ENCODE data around the gene RNF151. TPM values are rescaled to one million over a fixed set of nuclear protein-coding genes. Genes with fewer than 3 reads are reported as not detected.

The RNF151 gene
- total RNA-seq, 2 experiments from 2014 or later: not detected

DNA sequence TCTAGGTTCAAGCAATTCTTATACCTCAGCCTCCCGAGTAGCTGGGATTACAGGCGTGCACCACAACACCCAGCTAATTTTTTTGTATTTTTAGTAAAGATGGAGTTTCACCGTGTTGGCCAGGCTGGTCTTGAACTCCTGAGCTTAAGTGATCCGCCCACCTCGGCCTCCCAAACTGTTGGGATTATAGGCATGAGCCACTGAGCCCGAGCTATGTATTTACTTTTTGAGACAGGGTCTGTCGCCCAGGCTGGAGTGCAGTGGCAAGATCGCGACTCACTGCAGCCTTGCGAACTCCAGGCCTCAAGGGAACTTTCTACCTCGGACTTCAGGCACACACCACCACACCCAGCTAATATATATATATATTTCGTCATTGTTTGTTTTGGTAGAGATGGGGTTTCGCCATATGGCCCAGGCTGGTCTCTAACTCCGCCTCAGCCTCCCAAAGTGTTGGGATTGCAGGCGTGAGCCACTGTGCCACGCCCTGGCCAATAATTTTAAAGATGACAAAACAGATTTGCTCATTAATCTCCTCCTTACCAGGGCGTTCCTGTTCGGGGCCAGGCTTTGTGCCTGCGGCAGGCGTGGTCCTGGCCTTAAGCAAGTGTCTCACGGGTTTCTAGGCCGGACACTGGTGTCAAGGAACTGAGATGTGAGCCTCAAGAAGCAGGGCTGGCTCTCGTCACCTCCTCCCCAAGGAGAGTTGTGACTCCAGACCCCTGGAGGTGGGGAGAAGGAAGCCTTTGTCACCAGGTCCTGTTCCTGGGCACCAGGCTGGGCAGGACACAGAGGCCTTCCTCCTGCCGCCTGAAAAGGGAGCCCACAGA is 48.7 kb downstream of the RNF151 start:
- Histone ChIP-seq H4K20me1 (ENCODE audit: insufficient read depth, low read length) (no peaks in the 10 kb centered on the region), H3K36me3 (ENCODE audit: insufficient read depth, low read length) (no peaks in the 10 kb centered on the region), H3K9me2 (ENCODE audit: insufficient read depth, low read length) (no peaks in the 10 kb centered on the region), H3K79me2 (ENCODE audit: insufficient read depth, low read depth, low read length) (peaks cover 5% of the 10 kb centered on the region; the same call in 1 of the 2 replicates), H3K4me3 (ENCODE audit: low read depth, low read length, poor library complexity, severe bottlenecking) (no peak overlapping the region), H3K4me2 (ENCODE audit: low read length) (no peak overlapping the region), H2AFZ (ENCODE audit: low read length) (no peak overlapping the region), H3K9me3 (ENCODE audit: low read length) (no peaks in the 10 kb centered on the region), H3K4me1 (ENCODE audit: insufficient read depth, low read length, poor library complexity, severe bottlenecking) (peaks cover 6% of the 10 kb centered on the region), H3K27ac (ENCODE audit: low read depth, low read length, poor library complexity, severe bottlenecking) (no peak overlapping the region)
- no peak for DNase-seq (ENCODE audit: low spot score)
- ChIA-PET CTCF (ENCODE audit: unreplicated experiment) (no interaction called here), POLR2A (interaction anchor here (0.6 kb wide), 1 partner anchor 199 kb away, joined by 3 read pairs; the partner anchor contains the start of gene PGP)
- TF ChIP-seq, protein P1, sequence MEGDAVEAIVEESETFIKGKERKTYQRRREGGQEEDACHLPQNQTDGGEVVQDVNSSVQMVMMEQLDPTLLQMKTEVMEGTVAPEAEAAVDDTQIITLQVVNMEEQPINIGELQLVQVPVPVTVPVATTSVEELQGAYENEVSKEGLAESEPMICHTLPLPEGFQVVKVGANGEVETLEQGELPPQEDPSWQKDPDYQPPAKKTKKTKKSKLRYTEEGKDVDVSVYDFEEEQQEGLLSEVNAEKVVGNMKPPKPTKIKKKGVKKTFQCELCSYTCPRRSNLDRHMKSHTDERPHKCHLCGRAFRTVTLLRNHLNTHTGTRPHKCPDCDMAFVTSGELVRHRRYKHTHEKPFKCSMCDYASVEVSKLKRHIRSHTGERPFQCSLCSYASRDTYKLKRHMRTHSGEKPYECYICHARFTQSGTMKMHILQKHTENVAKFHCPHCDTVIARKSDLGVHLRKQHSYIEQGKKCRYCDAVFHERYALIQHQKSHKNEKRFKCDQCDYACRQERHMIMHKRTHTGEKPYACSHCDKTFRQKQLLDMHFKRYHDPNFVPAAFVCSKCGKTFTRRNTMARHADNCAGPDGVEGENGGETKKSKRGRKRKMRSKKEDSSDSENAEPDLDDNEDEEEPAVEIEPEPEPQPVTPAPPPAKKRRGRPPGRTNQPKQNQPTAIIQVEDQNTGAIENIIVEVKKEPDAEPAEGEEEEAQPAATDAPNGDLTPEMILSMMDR (conservative IDR thresholded peaks at IDR 0.05; ENCODE audit: low read length): no peak
- no peak for TF ChIP-seq EZH2phosphoT487 (IDR thresholded peaks at IDR 0.05; ENCODE audit: borderline replicate concordance, low read depth, low read length)
- intact Hi-C loops (cut with micrococcal nuclease; ENCODE audit: unreplicated experiment): no loop called here
- no TSS peak for BruUV-seq (replicated peaks)

DNA sequence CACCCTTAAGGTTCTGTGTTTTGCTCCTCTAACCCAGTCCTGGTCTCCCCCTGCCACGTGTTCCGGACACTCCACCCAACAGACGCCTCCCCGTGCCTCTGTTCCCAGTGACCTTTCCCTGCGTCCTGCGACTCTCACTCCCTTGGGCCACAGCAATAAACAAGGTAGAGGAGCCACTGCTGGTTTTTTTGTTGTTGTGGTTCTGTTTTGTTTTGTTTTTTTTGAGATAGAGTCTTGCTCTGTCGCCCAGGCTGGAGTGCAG is 49.2 kb downstream of the RNF151 start:
- Histone ChIP-seq H3K36me3 (ENCODE audit: insufficient read depth, low read length) (no peaks in the 10 kb centered on the region), H3K9me2 (ENCODE audit: insufficient read depth, low read length) (no peaks in the 10 kb centered on the region), H4K20me1 (ENCODE audit: insufficient read depth, low read length) (no peaks in the 10 kb centered on the region), H3K79me2 (ENCODE audit: insufficient read depth, low read depth, low read length) (no peaks in the 10 kb centered on the region), H3K4me1 (ENCODE audit: insufficient read depth, low read length, poor library complexity, severe bottlenecking) (peaks cover under 1% of the 10 kb centered on the region), H3K4me3 (ENCODE audit: low read depth, low read length, poor library complexity, severe bottlenecking) (no peak overlapping the region), H3K4me2 (ENCODE audit: low read length) (no peak overlapping the region), H3K9me3 (ENCODE audit: low read length) (no peaks in the 10 kb centered on the region), H3K27ac (ENCODE audit: low read depth, low read length, poor library complexity, severe bottlenecking) (no peak overlapping the region), H2AFZ (ENCODE audit: low read length) (no peak overlapping the region)
- intact Hi-C loops (cut with micrococcal nuclease; ENCODE audit: unreplicated experiment): no loop called here
- ChIA-PET CTCF (ENCODE audit: unreplicated experiment) (no interaction called here), POLR2A (interaction anchor here (0.6 kb wide), 2 partner anchors 42 to 199 kb away, joined by 3 read pairs; partner anchors contain the start of gene PGP)
- BruUV-seq (replicated peaks): no TSS peak
- DNase-seq (ENCODE audit: low spot score): no peak
- no peak for TF ChIP-seq EZH2phosphoT487 (IDR thresholded peaks at IDR 0.05; ENCODE audit: borderline replicate concordance, low read depth, low read length)
- TF ChIP-seq, protein P1 (conservative IDR thresholded peaks at IDR 0.05; ENCODE audit: low read length): no peak

DNA sequence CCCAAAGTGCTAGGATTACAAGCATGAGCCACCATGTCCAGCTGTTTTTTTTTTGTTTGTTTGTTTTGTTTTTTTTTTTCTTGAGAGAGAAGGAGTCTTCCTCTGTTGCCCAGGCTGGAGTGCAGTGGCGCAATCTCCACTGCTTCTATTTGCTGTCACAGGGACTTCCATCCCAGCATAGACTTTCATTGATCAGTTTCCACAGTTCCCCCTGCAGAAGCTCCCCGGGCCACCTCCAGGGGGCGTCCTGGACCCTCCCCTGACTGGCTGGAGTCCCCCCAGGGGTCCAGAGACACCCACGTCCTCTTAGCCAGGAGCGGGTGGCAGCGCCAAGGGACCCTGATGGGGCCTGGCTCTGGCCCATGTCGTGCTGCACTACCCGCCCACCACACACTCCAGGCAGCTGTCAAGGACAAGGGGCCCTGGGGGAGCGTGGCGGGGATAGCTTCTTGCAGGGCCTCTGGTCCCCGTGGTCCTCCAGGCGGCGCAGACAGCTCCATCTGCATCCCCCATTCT is 49.8 kb downstream of the RNF151 start:
- Histone ChIP-seq H2AFZ (ENCODE audit: low read length) (no peak overlapping the region), H3K27ac (ENCODE audit: low read depth, low read length, poor library complexity, severe bottlenecking) (no peak overlapping the region), H3K4me3 (ENCODE audit: low read depth, low read length, poor library complexity, severe bottlenecking) (no peak overlapping the region), H3K4me2 (ENCODE audit: low read length) (no peak overlapping the region), H3K79me2 (ENCODE audit: insufficient read depth, low read depth, low read length) (no peaks in the 10 kb centered on the region), H3K4me1 (ENCODE audit: insufficient read depth, low read length, poor library complexity, severe bottlenecking) (no peaks in the 10 kb centered on the region), H4K20me1 (ENCODE audit: insufficient read depth, low read length) (no peaks in the 10 kb centered on the region), H3K36me3 (ENCODE audit: insufficient read depth, low read length) (no peaks in the 10 kb centered on the region), H3K9me3 (ENCODE audit: low read length) (no peaks in the 10 kb centered on the region), H3K9me2 (ENCODE audit: insufficient read depth, low read length) (no peaks in the 10 kb centered on the region)
- ChIA-PET CTCF (ENCODE audit: unreplicated experiment) (no interaction called here), POLR2A (interaction anchor here (0.6 kb wide), 2 partner anchors 41 to 198 kb away, joined by 3 read pairs; partner anchors contain the start of gene PGP)
- no peak for TF ChIP-seq EZH2phosphoT487 (IDR thresholded peaks at IDR 0.05; ENCODE audit: borderline replicate concordance, low read depth, low read length)
- TF ChIP-seq, protein P1 (conservative IDR thresholded peaks at IDR 0.05; ENCODE audit: low read length): peak; percentile 76
- no TSS peak for BruUV-seq (replicated peaks)
- intact Hi-C loops (cut with micrococcal nuclease; ENCODE audit: unreplicated experiment): no loop called here
- DNase-seq (ENCODE audit: low spot score): peak; percentile 29

Measured in OCI-LY7 (cell line).